K562 (cell line): ENCODE data around the gene PLPP1. TPM values are rescaled to one million over a fixed set of nuclear protein-coding genes. Genes with fewer than 3 reads are reported as not detected.

Experiments used
- ATAC-seq: fragments of 200-7000 bp; cut with Tn5 transposase; 3 replicates; pipeline ENCODE4 v1.9.1; 2020; ENCODE audit warnings: moderate library complexity
- BruUV-seq: library from RNA; stranded (reverse); fragments of 400-500 nt; replicated peaks from 2 replicates; lab custom pipeline; 2021; lab: Mats Ljungman, UMichigan
- CTCF ChIA-PET: fragments of 300-600 bp; formaldehyde crosslinking; extraction: SDS; loops from one replicate; lab custom pipeline; 2021; ENCODE audit warnings: low intra/inter-chr PET ratio; lab: Yijun Ruan, JAX
- POLR2A ChIA-PET: fragments of 300-600, 350-650 bp; sonication (Branson Sonifier 250); formaldehyde crosslinking; extraction: SDS; loops from one replicate; lab custom pipeline; 2021; ENCODE audit warnings: antibody characterized with exemption, inconsistent platforms; lab: Yijun Ruan, JAX
- DNase-seq, 4 experiments: peaks; one replicate each; pipeline versions ENCODE4 v3.0.0 to v3.0.0-alpha.2; 2011 to 2018; ENCODE audit warnings: low spot score in 3 of 4, mixed read lengths in 3 of 4; ENCODE audit errors: extremely low read depth in 1 of 4
- FAIRE-seq: peaks from 2 replicates; lab custom pipeline; 2011; peaks lifted over from hg19 to GRCh38; lab: Jason Lieb, UNC
- H2AFZ ChIP-seq: 2 replicates; pipeline ENCODE4 v1.6.0; 2011; ENCODE audit warnings: low read depth, low read length, control low read depth, inconsistent platforms
- H3K27ac ChIP-seq: fragments of 200-600 bp; 3 replicates; pipeline ENCODE4 v1.8.0; 2011; ENCODE audit warnings: low read depth, mild to moderate bottlenecking, control low read depth, inconsistent platforms, low read length, moderate library complexity, mixed read lengths; ENCODE audit errors: extremely low read depth
- H3K27me3 ChIP-seq, 2 experiments: fragments of 300-600 bp in 1 of 2; 2 replicates in 1 of 2; 3 replicates in 1 of 2; pipeline versions ENCODE4 v1.6.0 to v1.8.0; 2011; ENCODE audit warnings: inconsistent platforms in 2 of 2, low read length in 2 of 2, mild to moderate bottlenecking in 1 of 2, mixed read lengths in 1 of 2, moderate library complexity in 1 of 2; ENCODE audit not compliant: control insufficient read depth in 2 of 2, insufficient read depth in 2 of 2
- H3K36me3 ChIP-seq: fragments of 300-600 bp; 3 replicates; pipeline ENCODE4 v1.8.0; 2011; ENCODE audit warnings: mild to moderate bottlenecking, low read length, inconsistent platforms; ENCODE audit not compliant: control insufficient read depth, insufficient read depth
- H3K4me1 ChIP-seq, 2 experiments: fragments of 200-600 bp in 1 of 2; replicated peaks in 1 of 2; 2 replicates in 1 of 2; 3 replicates in 1 of 2; pipeline versions ENCODE4 v1.5.1 to v1.8.0; 2011; ENCODE audit warnings: inconsistent platforms in 2 of 2, low read length in 2 of 2, mild to moderate bottlenecking in 1 of 2, mixed read lengths in 1 of 2, moderate library complexity in 1 of 2; ENCODE audit not compliant: control insufficient read depth in 2 of 2, insufficient read depth in 2 of 2
- H3K4me2 ChIP-seq: 2 replicates; pipeline ENCODE4 v1.6.1; 2011; ENCODE audit warnings: low read length, control low read depth, inconsistent platforms, mixed read lengths; ENCODE audit not compliant: insufficient read depth
- H3K4me3 ChIP-seq: fragments of 200-600 bp; sonication (generic), shearing (Covaris generic); 2 replicates; pipeline ENCODE4 v1.5.1; 2016; ENCODE audit warnings: control low read depth, inconsistent platforms
- H3K79me2 ChIP-seq: fragments of 200-600 bp; 3 replicates; pipeline ENCODE4 v1.8.0; 2011; ENCODE audit warnings: low read length, inconsistent platforms; ENCODE audit not compliant: control insufficient read depth, insufficient read depth
- H3K9ac ChIP-seq, 2 experiments: 2 replicates each; pipeline versions ENCODE4 v1.6.0 to v1.6.1; 2011; ENCODE audit warnings: low read depth in 2 of 2, low read length in 2 of 2, control low read depth in 1 of 2, inconsistent platforms in 1 of 2, mild to moderate bottlenecking in 1 of 2, mixed read lengths in 1 of 2; ENCODE audit not compliant: insufficient read depth in 1 of 2
- H3K9me1 ChIP-seq: one replicate; pipeline ENCODE4 v1.6.0; 2011; ENCODE audit warnings: inconsistent platforms, mild to moderate bottlenecking, low read length, moderate library complexity; ENCODE audit not compliant: control insufficient read depth, insufficient read depth
- H3K9me3 ChIP-seq: replicated peaks from 2 replicates; pipeline ENCODE4 v1.5.1; 2011; ENCODE audit warnings: low read depth, low read length, inconsistent platforms; ENCODE audit not compliant: control insufficient read depth, insufficient read depth
- H4K20me1 ChIP-seq: replicated peaks from 2 replicates; pipeline ENCODE4 v1.6.1; 2011; ENCODE audit warnings: low read length, inconsistent platforms, mixed read lengths; ENCODE audit not compliant: control insufficient read depth, insufficient read depth
- ATF7 ChIP-seq: fragments of 450-650 bp; IDR thresholded peaks from 2 replicates; pipeline ENCODE4 v1.7.1; 2014; ENCODE audit warnings: mild to moderate bottlenecking, moderate library complexity
- CTBP1 ChIP-seq: fragments of 450-650 bp; IDR thresholded peaks from 2 replicates; pipeline ENCODE4 v1.6.1; 2016; ENCODE audit warnings: borderline replicate concordance
- GABPB2 ChIP-seq: fragments of 250-450 bp; sonication (Bioruptor Pico); conservative IDR thresholded peaks from 2 replicates; pipeline ENCODE4 v1.5.1; 2021; ENCODE audit warnings: mild to moderate bottlenecking
- GTF2E2 ChIP-seq: fragments of 200-800 bp; sonication (Bioruptor generic); IDR thresholded peaks from 2 replicates; pipeline ENCODE4 v1.6.1; 2016; ENCODE audit warnings: missing genetic modification characterization, missing compliant biosample characterization
- MECOM ChIP-seq: fragments of 250-450 bp; sonication (Bioruptor Pico); IDR thresholded peaks from 2 replicates; pipeline ENCODE4 v1.8.0; 2022; ENCODE audit warnings: inconsistent platforms
- MEF2A ChIP-seq: IDR thresholded peaks from 2 replicates; pipeline ENCODE4 v1.6.1; 2011; ENCODE audit warnings: low read depth, mild to moderate bottlenecking, low read length, moderate library complexity; ENCODE audit not compliant: control insufficient read depth
- RCOR1 ChIP-seq, 2 experiments: IDR thresholded peaks; 2 replicates each; pipeline ENCODE4 v1.6.1; 2012; ENCODE audit warnings: low read depth in 2 of 2, low read length in 2 of 2, borderline replicate concordance in 1 of 2, improper control_type of control experiment in 1 of 2
- SMARCA4 ChIP-seq: fragments of 450-650 bp; IDR thresholded peaks from 2 replicates; pipeline ENCODE4 v1.6.1; 2016
- SREBF2 ChIP-seq: sonication (generic); formaldehyde crosslinking; IDR thresholded peaks from 2 replicates; pipeline ENCODE4 v1.4.0; 2020; ENCODE audit warnings: mild to moderate bottlenecking, missing genetic modification reagents
- ZNF668 ChIP-seq: fragments of 250-450 bp; sonication (Bioruptor Pico); IDR thresholded peaks from 2 replicates; pipeline ENCODE4 v1.8.0; 2022; ENCODE audit warnings: mild to moderate bottlenecking, inconsistent platforms
- WGBS: fragments of 100-300 bp; shearing (Covaris generic); methylation state at CpG from one replicate; pipeline ENCODE4 v1.1.6; 2016; ENCODE audit warnings: low coverage, mixed read lengths; ENCODE audit not compliant: insufficient coverage; ENCODE audit errors: missing lambda C conversion rate; 5-methylcytosine and 5-hydroxymethylcytosine counted together
- in situ Hi-C: fragments of 300-500 bp; cut with MboI; formaldehyde crosslinking; loops from 4 replicates; pipeline ENCODE4 v1.15.0; 2018; ENCODE audit warnings: inconsistent platforms, mixed read lengths
- intact Hi-C: fragments of 100-400 bp; cut with micrococcal nuclease; formaldehyde crosslinking; loops from 2 replicates; pipeline ENCODE4 v1.14.2; 2022
- polyA plus RNA-seq, 8 experiments: library from polyadenylated mRNA; depleted of rRNA in 4 of 8; stranded (reverse) in 5 of 8; unstranded in 3 of 8; fragments of >200 nt; fragmentation: Nextera tagmentation in 2 of 8; fragmentation: Illumina TruSeq in 1 of 8; extraction: Ambion mirVana in 2 of 8; extraction: Trizol in 1 of 8; gene quantifications; 2 replicates each; pipeline versions ENCODE4 v1.2.1 to v1.2.3, GENCODE V29; 2011 to 2014; ENCODE audit warnings: inconsistent platforms in 1 of 8, missing spikeins in 1 of 8
- total RNA-seq, 7 experiments: library from RNA; depleted of rRNA in 6 of 7; stranded (reverse); fragments of >200 nt in 6 of 7; fragmentation: Illumina TruSeq in 2 of 7; extraction: Trizol in 2 of 7; gene quantifications; 2 replicates each; pipeline versions ENCODE4 v1.2.1 to v1.2.3, GENCODE V29; 2011 to 2021; ENCODE audit warnings: low replicate concordance in 1 of 7
- TF ChIP-seq, protein P1 (sequence below): fragments of 250-450 bp; sonication (Bioruptor Pico); IDR thresholded peaks from 2 replicates; pipeline ENCODE4 v1.4.0; 2020; ENCODE audit warnings: mild to moderate bottlenecking, moderate library complexity, borderline replicate concordance
- TF ChIP-seq, protein P2 (sequence below): sonication (generic); formaldehyde crosslinking; IDR thresholded peaks from 2 replicates; pipeline ENCODE4 v1.8.1; 2023; ENCODE audit warnings: mild to moderate bottlenecking, missing genetic modification reagents
- TF ChIP-seq, protein P3 (sequence below), 2 experiments: fragments of 450-650 bp in 1 of 2; sonication (generic) in 1 of 2; formaldehyde crosslinking in 1 of 2; IDR thresholded peaks in 1 of 2; conservative IDR thresholded peaks in 1 of 2; 2 replicates each; pipeline versions ENCODE4 v1.6.1 to v1.8.1; 2016 to 2023; ENCODE audit warnings: mild to moderate bottlenecking in 2 of 2, moderate library complexity in 2 of 2, inconsistent platforms in 1 of 2, missing genetic modification reagents in 1 of 2
- TF ChIP-seq, protein P4 (sequence below): fragments of 450-650 bp; IDR thresholded peaks from 2 replicates; pipeline ENCODE4 v1.6.1; 2016; ENCODE audit warnings: mild to moderate bottlenecking

The PLPP1 gene
- total and polyA plus RNA-seq, 9 of the 15 experiments (the other 6 are each of a cell fraction or from before 2014, with no cell fraction given), result 0.04 to 0.24 (median 0.04) TPM; not detected in 6

DNA sequence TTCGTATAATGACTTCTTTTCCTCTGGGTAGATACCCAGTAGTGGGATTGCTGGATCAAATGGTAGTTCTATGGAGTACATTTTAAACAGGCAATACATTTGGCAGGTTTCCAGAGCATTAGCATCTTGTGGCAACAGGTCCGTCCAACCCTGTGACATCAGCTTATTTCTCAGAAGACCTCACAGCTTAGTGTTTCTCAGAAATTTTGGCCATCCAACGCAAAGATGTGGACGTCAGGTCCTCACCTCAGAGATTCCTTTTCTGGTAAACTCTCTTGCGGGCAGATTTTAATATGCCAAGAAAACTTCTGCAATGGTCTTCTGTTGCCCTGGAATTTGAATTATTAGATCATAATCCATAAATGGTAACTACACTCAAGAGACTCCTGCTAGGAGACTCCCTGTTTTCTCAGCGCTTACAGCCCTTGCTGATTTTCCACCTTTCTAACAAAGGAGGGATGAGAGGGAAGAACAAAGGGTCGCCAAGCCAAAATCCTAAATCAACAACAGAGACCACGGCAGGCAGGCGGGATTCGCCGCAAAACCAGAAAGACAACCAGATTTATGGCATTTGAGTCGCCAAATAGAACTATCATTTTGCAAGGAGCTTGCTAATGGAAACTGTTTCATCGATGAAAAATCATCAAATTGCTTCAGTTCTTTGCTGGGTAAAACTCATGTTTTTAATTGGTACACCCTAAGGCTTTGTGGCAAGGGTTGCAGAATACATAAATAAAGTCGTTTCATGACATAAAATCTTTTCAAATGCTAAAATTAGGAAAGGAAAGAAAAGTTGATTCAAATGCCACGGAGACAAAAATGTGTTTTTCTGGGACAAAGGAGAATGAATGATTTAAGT, 34.1 kb upstream of the PLPP1 start:
- no peak overlapping the region for H3K4me2 ChIP-seq
- no peaks in the 10 kb centered on the region for H3K79me2 ChIP-seq
- no peak overlapping the region for H3K27ac ChIP-seq
- intact Hi-C loops, result no loop called here
- in situ Hi-C loops, result no loop called here
- H2AFZ ChIP-seq, result no peak overlapping the region
- ChIA-PET CTCF (no interaction called here), POLR2A (no interaction called here)
- no peaks in the 10 kb centered on the region for H4K20me1 ChIP-seq
- no peak overlapping the region for H3K9ac ChIP-seq
- WGBS, result under 1% methylated on average over 15 of the region's 15 CpGs
- H3K36me3 ChIP-seq, result no peaks in the 10 kb centered on the region
- no TSS peak for BruUV-seq
- peak; percentile 54 for ATAC-seq
- peaks cover 9 to 28% of the 10 kb centered on the region in 2 experiments; a peak in 4 of 5 replicates for H3K27me3 ChIP-seq
- no peaks in the 10 kb centered on the region for H3K9me3 ChIP-seq
- no peaks in the 10 kb centered on the region for H3K9me1 ChIP-seq
- peak in 3 of 4 experiments; percentile 10 to 54 (median 24) for DNase-seq
- H3K4me3 ChIP-seq, result no peak overlapping the region
- no peaks in the 10 kb centered on the region for H3K4me1 ChIP-seq
- peak; percentile 60 for FAIRE-seq
- TF ChIP-seq, protein P1, sequence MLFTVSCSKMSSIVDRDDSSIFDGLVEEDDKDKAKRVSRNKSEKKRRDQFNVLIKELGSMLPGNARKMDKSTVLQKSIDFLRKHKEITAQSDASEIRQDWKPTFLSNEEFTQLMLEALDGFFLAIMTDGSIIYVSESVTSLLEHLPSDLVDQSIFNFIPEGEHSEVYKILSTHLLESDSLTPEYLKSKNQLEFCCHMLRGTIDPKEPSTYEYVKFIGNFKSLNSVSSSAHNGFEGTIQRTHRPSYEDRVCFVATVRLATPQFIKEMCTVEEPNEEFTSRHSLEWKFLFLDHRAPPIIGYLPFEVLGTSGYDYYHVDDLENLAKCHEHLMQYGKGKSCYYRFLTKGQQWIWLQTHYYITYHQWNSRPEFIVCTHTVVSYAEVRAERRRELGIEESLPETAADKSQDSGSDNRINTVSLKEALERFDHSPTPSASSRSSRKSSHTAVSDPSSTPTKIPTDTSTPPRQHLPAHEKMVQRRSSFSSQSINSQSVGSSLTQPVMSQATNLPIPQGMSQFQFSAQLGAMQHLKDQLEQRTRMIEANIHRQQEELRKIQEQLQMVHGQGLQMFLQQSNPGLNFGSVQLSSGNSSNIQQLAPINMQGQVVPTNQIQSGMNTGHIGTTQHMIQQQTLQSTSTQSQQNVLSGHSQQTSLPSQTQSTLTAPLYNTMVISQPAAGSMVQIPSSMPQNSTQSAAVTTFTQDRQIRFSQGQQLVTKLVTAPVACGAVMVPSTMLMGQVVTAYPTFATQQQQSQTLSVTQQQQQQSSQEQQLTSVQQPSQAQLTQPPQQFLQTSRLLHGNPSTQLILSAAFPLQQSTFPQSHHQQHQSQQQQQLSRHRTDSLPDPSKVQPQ (CRISPR knock-in tag), result no peak
- TF ChIP-seq ATF7 (peak; percentile 53; the same call in 1 of the 2 replicates), ZNF668 (no peak), GABPB2 (CRISPR knock-in tag) (no peak), RCOR1 (IDR thresholded peaks at IDR 0.05; ENCODE audit: borderline replicate concordance in 1 of 2, low read depth in 2 of 2, low read length in 2 of 2) (0 out of 4 replicates have a peak, but pooled peaks of 1 of the 2 experiments have one; percentile 29), MECOM (CRISPR knock-in tag) (no peak), SMARCA4 (no peak), MEF2A (no peak), CTBP1 (peak; percentile 76), SREBF2 (CRISPR knock-in tag) (no peak), GTF2E2 (tag) (no peak)
- TF ChIP-seq, protein P2, sequence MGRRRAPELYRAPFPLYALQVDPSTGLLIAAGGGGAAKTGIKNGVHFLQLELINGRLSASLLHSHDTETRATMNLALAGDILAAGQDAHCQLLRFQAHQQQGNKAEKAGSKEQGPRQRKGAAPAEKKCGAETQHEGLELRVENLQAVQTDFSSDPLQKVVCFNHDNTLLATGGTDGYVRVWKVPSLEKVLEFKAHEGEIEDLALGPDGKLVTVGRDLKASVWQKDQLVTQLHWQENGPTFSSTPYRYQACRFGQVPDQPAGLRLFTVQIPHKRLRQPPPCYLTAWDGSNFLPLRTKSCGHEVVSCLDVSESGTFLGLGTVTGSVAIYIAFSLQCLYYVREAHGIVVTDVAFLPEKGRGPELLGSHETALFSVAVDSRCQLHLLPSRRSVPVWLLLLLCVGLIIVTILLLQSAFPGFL (CRISPR knock-in tag), result no peak
- TF ChIP-seq, protein P3, sequence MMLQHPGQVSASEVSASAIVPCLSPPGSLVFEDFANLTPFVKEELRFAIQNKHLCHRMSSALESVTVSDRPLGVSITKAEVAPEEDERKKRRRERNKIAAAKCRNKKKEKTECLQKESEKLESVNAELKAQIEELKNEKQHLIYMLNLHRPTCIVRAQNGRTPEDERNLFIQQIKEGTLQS (IDR thresholded peaks at IDR 0.05), result peak; percentile 11; the same call in 1 of the 2 replicates
- TF ChIP-seq, protein P3 (CRISPR knock-in tag; conservative IDR thresholded peaks at IDR 0.05), result no peak
- TF ChIP-seq, protein P4, sequence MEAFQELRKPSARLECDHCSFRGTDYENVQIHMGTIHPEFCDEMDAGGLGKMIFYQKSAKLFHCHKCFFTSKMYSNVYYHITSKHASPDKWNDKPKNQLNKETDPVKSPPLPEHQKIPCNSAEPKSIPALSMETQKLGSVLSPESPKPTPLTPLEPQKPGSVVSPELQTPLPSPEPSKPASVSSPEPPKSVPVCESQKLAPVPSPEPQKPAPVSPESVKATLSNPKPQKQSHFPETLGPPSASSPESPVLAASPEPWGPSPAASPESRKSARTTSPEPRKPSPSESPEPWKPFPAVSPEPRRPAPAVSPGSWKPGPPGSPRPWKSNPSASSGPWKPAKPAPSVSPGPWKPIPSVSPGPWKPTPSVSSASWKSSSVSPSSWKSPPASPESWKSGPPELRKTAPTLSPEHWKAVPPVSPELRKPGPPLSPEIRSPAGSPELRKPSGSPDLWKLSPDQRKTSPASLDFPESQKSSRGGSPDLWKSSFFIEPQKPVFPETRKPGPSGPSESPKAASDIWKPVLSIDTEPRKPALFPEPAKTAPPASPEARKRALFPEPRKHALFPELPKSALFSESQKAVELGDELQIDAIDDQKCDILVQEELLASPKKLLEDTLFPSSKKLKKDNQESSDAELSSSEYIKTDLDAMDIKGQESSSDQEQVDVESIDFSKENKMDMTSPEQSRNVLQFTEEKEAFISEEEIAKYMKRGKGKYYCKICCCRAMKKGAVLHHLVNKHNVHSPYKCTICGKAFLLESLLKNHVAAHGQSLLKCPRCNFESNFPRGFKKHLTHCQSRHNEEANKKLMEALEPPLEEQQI, result no peak
